Adrenal gland (tissue), 5 donors: ENCODE data around the gene AP1G2.

Source experiments
- CTCF ChIP-seq, 6 experiments: fragments of 450-650 bp in 4 of 6; fragments of 200-600 bp in 2 of 6; sonication (generic) in 1 of 6; IDR thresholded peaks; 1 replicate in 5 of 6; 2 replicates in 1 of 6; pipeline versions ENCODE4 v1.5.1 to v1.8.0; 2016 to 2021; ENCODE audit warnings: antibody characterized with exemption in 6 of 6, mild to moderate bottlenecking in 2 of 6, moderate library complexity in 1 of 6
- POLR2A ChIP-seq, 2 donors: fragments of 450-650 bp; IDR thresholded peaks; one replicate each; pipeline ENCODE4 v1.6.1; 2017; ENCODE audit warnings: antibody characterized with exemption in 2 of 2, mild to moderate bottlenecking in 2 of 2, moderate library complexity in 1 of 2
- donor health status: DM: no; HTN: no; CAD: no.

- TF ChIP-seq POLR2A (IDR thresholded peaks at IDR 0.05) (no peak), CTCF (IDR thresholded peaks at IDR 0.05) (no peak)
Observed at GRCh38 chr14:23533652-23534435, 33.7 kb downstream of the AP1G2 start.
